K562 (cell line): Measurements from ENCODE around the gene ZNRF3.

Experiments used
- CC2D1A ChIP-seq: fragments of 450-650 bp; IDR thresholded peaks from 2 replicates; pipeline ENCODE4 v1.6.1; 2017; ENCODE audit warnings: mild to moderate bottlenecking
- ELF1 ChIP-seq: fragments of 200-800 bp; sonication (Bioruptor generic); IDR thresholded peaks from 2 replicates; pipeline ENCODE4 v1.6.1; 2016; ENCODE audit warnings: missing genetic modification characterization, missing compliant biosample characterization
- EP300 ChIP-seq: IDR thresholded peaks from 2 replicates; pipeline ENCODE4 v1.6.1; 2012; ENCODE audit warnings: low read length, improper control_type of control experiment
- HDAC6 ChIP-seq: IDR thresholded peaks from 2 replicates; pipeline ENCODE4 v1.6.1; 2012; ENCODE audit warnings: low read depth, mild to moderate bottlenecking, control low read depth, inconsistent platforms, low read length, moderate library complexity
- OTX1 ChIP-seq: fragments of 450-650 bp; formaldehyde crosslinking; IDR thresholded peaks from 2 replicates; pipeline ENCODE4 v1.4.0; 2022; ENCODE audit warnings: mild to moderate bottlenecking
- TF ChIP-seq, protein P1 (sequence below): IDR thresholded peaks from 2 replicates; pipeline ENCODE4 v1.6.1; 2016; ENCODE audit warnings: missing genetic modification characterization, missing compliant biosample characterization
- TF ChIP-seq, protein P2 (sequence below): sonication (generic); formaldehyde crosslinking; IDR thresholded peaks from 2 replicates; pipeline ENCODE4 v1.8.0; 2022; ENCODE audit warnings: missing genetic modification reagents, mild to moderate bottlenecking, borderline replicate concordance
- TF ChIP-seq, protein P3 (sequence below): fragments of 450-650 bp; IDR thresholded peaks from one replicate; pipeline ENCODE4 v1.6.1; 2018; ENCODE audit warnings: mild to moderate bottlenecking, moderate library complexity; ENCODE audit not compliant: partially characterized antibody
- TF ChIP-seq, protein P4 (sequence below): fragments of 150-350 bp; conservative IDR thresholded peaks from 2 replicates; pipeline ENCODE4 v1.6.1; 2014; ENCODE audit warnings: low read length

DNA sequence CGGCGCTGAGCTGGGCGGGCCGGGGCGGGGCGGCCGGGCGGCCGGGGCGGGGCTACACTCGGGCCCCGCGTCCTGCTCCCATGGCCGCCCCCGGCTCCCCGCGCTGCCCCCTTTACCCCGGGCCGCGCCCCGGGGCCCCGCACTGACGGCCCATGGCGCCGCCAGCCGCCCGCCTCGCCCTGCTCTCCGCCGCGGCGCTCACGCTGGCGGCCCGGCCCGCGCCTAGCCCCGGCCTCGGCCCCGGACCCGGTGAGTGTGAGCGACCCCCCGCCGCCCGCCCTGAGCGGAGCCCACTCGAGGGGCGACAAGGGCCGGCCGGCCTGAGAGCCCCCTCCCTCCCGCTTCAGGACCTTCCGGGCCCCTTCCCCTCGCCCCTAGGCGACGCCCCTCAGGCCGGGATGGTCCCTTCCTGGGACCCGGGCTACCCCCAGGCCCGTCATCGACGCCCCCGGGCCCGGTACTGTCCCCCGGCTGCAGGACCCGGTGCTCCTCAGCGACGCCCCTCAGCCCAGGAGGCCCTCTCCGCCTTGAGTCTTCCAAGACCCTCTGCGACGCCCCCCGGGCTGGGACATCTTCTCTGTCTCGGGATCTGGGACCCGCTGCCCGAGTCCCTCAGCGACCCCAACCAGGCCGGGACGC is 189.7 kb downstream of the ZNRF3 start, which contains the start of gene KREMEN1:
- no peak for TF ChIP-seq CC2D1A
- TF ChIP-seq, protein P1, sequence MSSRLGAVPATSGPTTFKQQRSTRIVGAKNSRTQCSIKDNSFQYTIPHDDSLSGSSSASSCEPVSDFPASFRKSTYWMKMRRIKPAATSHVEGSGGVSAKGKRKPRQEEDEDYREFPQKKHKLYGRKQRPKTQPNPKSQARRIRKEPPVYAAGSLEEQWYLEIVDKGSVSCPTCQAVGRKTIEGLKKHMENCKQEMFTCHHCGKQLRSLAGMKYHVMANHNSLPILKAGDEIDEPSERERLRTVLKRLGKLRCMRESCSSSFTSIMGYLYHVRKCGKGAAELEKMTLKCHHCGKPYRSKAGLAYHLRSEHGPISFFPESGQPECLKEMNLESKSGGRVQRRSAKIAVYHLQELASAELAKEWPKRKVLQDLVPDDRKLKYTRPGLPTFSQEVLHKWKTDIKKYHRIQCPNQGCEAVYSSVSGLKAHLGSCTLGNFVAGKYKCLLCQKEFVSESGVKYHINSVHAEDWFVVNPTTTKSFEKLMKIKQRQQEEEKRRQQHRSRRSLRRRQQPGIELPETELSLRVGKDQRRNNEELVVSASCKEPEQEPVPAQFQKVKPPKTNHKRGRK (tag) = no peak
- no peak for TF ChIP-seq ELF1 (tag)
- TF ChIP-seq, protein P2, sequence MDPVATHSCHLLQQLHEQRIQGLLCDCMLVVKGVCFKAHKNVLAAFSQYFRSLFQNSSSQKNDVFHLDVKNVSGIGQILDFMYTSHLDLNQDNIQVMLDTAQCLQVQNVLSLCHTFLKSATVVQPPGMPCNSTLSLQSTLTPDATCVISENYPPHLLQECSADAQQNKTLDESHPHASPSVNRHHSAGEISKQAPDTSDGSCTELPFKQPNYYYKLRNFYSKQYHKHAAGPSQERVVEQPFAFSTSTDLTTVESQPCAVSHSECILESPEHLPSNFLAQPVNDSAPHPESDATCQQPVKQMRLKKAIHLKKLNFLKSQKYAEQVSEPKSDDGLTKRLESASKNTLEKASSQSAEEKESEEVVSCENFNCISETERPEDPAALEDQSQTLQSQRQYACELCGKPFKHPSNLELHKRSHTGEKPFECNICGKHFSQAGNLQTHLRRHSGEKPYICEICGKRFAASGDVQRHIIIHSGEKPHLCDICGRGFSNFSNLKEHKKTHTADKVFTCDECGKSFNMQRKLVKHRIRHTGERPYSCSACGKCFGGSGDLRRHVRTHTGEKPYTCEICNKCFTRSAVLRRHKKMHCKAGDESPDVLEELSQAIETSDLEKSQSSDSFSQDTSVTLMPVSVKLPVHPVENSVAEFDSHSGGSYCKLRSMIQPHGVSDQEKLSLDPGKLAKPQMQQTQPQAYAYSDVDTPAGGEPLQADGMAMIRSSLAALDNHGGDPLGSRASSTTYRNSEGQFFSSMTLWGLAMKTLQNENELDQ (CRISPR knock-in tag) = no peak
- no peak for TF ChIP-seq OTX1 (CRISPR knock-in tag)
- TF ChIP-seq EP300 = no peak
- TF ChIP-seq, protein P3, sequence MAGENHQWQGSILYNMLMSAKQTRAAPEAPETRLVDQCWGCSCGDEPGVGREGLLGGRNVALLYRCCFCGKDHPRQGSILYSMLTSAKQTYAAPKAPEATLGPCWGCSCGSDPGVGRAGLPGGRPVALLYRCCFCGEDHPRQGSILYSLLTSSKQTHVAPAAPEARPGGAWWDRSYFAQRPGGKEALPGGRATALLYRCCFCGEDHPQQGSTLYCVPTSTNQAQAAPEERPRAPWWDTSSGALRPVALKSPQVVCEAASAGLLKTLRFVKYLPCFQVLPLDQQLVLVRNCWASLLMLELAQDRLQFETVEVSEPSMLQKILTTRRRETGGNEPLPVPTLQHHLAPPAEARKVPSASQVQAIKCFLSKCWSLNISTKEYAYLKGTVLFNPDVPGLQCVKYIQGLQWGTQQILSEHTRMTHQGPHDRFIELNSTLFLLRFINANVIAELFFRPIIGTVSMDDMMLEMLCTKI = no peak
- TF ChIP-seq, protein P4, sequence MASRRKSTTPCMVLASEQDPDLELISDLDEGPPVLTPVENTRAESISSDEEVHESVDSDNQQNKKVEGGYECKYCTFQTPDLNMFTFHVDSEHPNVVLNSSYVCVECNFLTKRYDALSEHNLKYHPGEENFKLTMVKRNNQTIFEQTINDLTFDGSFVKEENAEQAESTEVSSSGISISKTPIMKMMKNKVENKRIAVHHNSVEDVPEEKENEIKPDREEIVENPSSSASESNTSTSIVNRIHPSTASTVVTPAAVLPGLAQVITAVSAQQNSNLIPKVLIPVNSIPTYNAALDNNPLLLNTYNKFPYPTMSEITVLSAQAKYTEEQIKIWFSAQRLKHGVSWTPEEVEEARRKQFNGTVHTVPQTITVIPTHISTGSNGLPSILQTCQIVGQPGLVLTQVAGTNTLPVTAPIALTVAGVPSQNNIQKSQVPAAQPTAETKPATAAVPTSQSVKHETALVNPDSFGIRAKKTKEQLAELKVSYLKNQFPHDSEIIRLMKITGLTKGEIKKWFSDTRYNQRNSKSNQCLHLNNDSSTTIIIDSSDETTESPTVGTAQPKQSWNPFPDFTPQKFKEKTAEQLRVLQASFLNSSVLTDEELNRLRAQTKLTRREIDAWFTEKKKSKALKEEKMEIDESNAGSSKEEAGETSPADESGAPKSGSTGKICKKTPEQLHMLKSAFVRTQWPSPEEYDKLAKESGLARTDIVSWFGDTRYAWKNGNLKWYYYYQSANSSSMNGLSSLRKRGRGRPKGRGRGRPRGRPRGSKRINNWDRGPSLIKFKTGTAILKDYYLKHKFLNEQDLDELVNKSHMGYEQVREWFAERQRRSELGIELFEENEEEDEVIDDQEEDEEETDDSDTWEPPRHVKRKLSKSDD = no peak
- TF ChIP-seq HDAC6 = no peak
